NCI-H1694 treated with DMSO at 0.1 percent for 48 hours (cell line): ENCODE results near the gene CADM1.
A peak's percentile ranks its signal among the peaks of the same experiment; 100 is the strongest.

Source experiments
- DNase-seq: peaks from one replicate; lab custom pipeline; 2025; lab: John Stamatoyannopoulos, UW

Gene CADM1

GRCh38 chr11:115504276-115505158 lies at the start of gene CADM1:
Gene CADM1, minus strand, starts transcription at chr11:115504415.
- peak; percentile 75 for DNase-seq

GRCh38 chr11:115552773-115553438 lies 48.7 kb upstream of the CADM1 start:
- DNase-seq, result no peak

- no peak for DNase-seq
Measured at GRCh38 chr11:115552151-115552772, 48.0 kb upstream of the CADM1 start.

- no peak for DNase-seq
Measured at GRCh38 chr11:115550291-115551059, 46.3 kb upstream of the CADM1 start.

GRCh38 chr11:115548878-115549528 lies 44.8 kb upstream of the CADM1 start:
- no peak for DNase-seq

GRCh38 chr11:115545581-115546210 lies 41.5 kb upstream of the CADM1 start:
- no peak for DNase-seq

- no peak for DNase-seq
Measured at GRCh38 chr11:115544422-115544948, 40.3 kb upstream of the CADM1 start.

GRCh38 chr11:115541518-115541917 lies 37.3 kb upstream of the CADM1 start:
- no peak for DNase-seq

GRCh38 chr11:115539844-115540243 lies 35.6 kb upstream of the CADM1 start:
- DNase-seq, result no peak

GRCh38 chr11:115535781-115536180 lies 31.6 kb upstream of the CADM1 start:
- DNase-seq, result no peak

- DNase-seq, result no peak
Measured at GRCh38 chr11:115530752-115531151, 26.5 kb upstream of the CADM1 start.

- DNase-seq, result no peak
Measured at GRCh38 chr11:115528225-115528624, 24.0 kb upstream of the CADM1 start.

- DNase-seq, result no peak
Measured at GRCh38 chr11:115527534-115528125, 23.4 kb upstream of the CADM1 start.

- no peak for DNase-seq
Measured at GRCh38 chr11:115525531-115526006, 21.4 kb upstream of the CADM1 start.

- DNase-seq, result no peak
Measured at GRCh38 chr11:115524572-115524971, 20.4 kb upstream of the CADM1 start.

GRCh38 chr11:115523727-115524399 lies 19.6 kb upstream of the CADM1 start:
- no peak for DNase-seq

- DNase-seq, result no peak
Measured at GRCh38 chr11:115522302-115522701, 18.1 kb upstream of the CADM1 start.

- no peak for DNase-seq
Measured at GRCh38 chr11:115521825-115522224, 17.6 kb upstream of the CADM1 start.

- DNase-seq, result no peak
Measured at GRCh38 chr11:115518983-115519628, 14.9 kb upstream of the CADM1 start.
